Activated CD8-positive, alpha-beta memory T cell treated with anti-CD3 and anti-CD28 coated beads, Interleukin-2, amount 50 U/mL, for 4 hours (primary cell): ENCODE measurements around the gene MGAT4C.
"Not testable (repeated sequence)": the region's sequence is repeated elsewhere in the genome, so short reads cannot be mapped to it uniquely, and the experiment has no call there.

Experiments used
- DNase-seq: peaks from one replicate; pipeline ENCODE4 v3.0.0-alpha.2; 2020

MGAT4C gene

GRCh38 chr12:86256163-86256562, at the start of gene MGAT4C:
MGAT4C (minus strand) TSS chr12:86256391.
- no peak for DNase-seq

- DNase-seq = not testable (repeated sequence)
Measured at GRCh38 chr12:86296396-86296795, 40.2 kb upstream of the MGAT4C start.

- DNase-seq = no peak
Measured at GRCh38 chr12:86293682-86294240, 37.6 kb upstream of the MGAT4C start.

GRCh38 chr12:86292480-86292879, 36.3 kb upstream of the MGAT4C start:
- DNase-seq = no peak

GRCh38 chr12:86290615-86291014, 34.4 kb upstream of the MGAT4C start:
- no peak for DNase-seq

GRCh38 chr12:86286119-86286518, 29.9 kb upstream of the MGAT4C start:
- no peak for DNase-seq

GRCh38 chr12:86283620-86284019, 27.4 kb upstream of the MGAT4C start:
- no peak for DNase-seq

GRCh38 chr12:86275356-86275755, 19.2 kb upstream of the MGAT4C start:
- no peak for DNase-seq

GRCh38 chr12:86265329-86265695, 9.1 kb upstream of the MGAT4C start:
- no peak for DNase-seq

- no peak for DNase-seq
Measured at GRCh38 chr12:86264451-86265328, 8.5 kb upstream of the MGAT4C start.

GRCh38 chr12:86261578-86261977, 5.4 kb upstream of the MGAT4C start:
- no peak for DNase-seq

- no peak for DNase-seq
Measured at GRCh38 chr12:86261142-86261541, 5.0 kb upstream of the MGAT4C start.

GRCh38 chr12:86260183-86260582, 4.0 kb upstream of the MGAT4C start:
- DNase-seq = no peak

GRCh38 chr12:86257134-86257533, 943 bp upstream of the MGAT4C start:
- DNase-seq = no peak

- no peak for DNase-seq
Measured at GRCh38 chr12:86254399-86255107, 1.6 kb downstream of the MGAT4C start.

GRCh38 chr12:86249851-86250250, 6.3 kb downstream of the MGAT4C start:
- DNase-seq = no peak

- DNase-seq = no peak
Measured at GRCh38 chr12:86249276-86249675, 6.9 kb downstream of the MGAT4C start.

GRCh38 chr12:86247871-86248270, 8.3 kb downstream of the MGAT4C start:
- no peak for DNase-seq

- no peak for DNase-seq
Measured at GRCh38 chr12:86241600-86241999, 14.6 kb downstream of the MGAT4C start.

- no peak for DNase-seq
Measured at GRCh38 chr12:86234316-86234855, 21.8 kb downstream of the MGAT4C start.

GRCh38 chr12:86233126-86233525, 23.1 kb downstream of the MGAT4C start:
- DNase-seq = no peak

GRCh38 chr12:86230516-86231146, 25.6 kb downstream of the MGAT4C start:
- DNase-seq = no peak

GRCh38 chr12:86229772-86230171, 26.4 kb downstream of the MGAT4C start:
- no peak for DNase-seq
